ENCODE data around the gene ACAD11. TPM values are rescaled to one million over a fixed set of nuclear protein-coding genes. Genes with fewer than 3 reads are reported as not detected.

ACAD11 gene
- total RNA-seq, 1 experiment from 2014 or later: 20.3 TPM

GRCh38 chr3:132587401-132587800 is 72.2 kb downstream of the ACAD11 start:
- Mint-ChIP-seq H3K4me3 (no peak overlapping the region), H3K4me1 (no peaks in the 10 kb centered on the region), H3K9me3 (peaks cover 4% of the 10 kb centered on the region; the same call in 1 of the 2 replicates), H3K36me3 (peaks cover 5% of the 10 kb centered on the region; the same call in 1 of the 2 replicates), H3K27me3 (ENCODE audit: low read depth) (no peaks in the 10 kb centered on the region), H3K27ac (no peak overlapping the region)
- ChIA-PET POLR2A (no interaction called here), CTCF (interaction anchor here (1.2 kb wide), 1 partner anchor 51 kb away, joined by 3 read pairs; no protein-coding TSS in a partner anchor)
- DNase-seq (ENCODE audit: low spot score) (no peak), ATAC-seq (no peak)
- TF ChIP-seq FOXK1 (CRISPR knock-in tag; IDR thresholded peaks at IDR 0.05) (no peak), AR (CRISPR knock-in tag; IDR thresholded peaks at IDR 0.05) (no peak), ZBTB21 (CRISPR knock-in tag; IDR thresholded peaks at IDR 0.05; ENCODE audit: borderline replicate concordance) (no peak), NFATC4 (CRISPR knock-in tag; IDR thresholded peaks at IDR 0.05) (no peak), ESRRA (CRISPR knock-in tag; IDR thresholded peaks at IDR 0.05; ENCODE audit: borderline replicate concordance) (no peak), HMGXB4 (CRISPR knock-in tag; IDR thresholded peaks at IDR 0.05) (no peak), JUN (CRISPR knock-in tag; IDR thresholded peaks at IDR 0.05) (no peak), HMGA2 (CRISPR knock-in tag; IDR thresholded peaks at IDR 0.05) (no peak), CREM (CRISPR knock-in tag; IDR thresholded peaks at IDR 0.05) (no peak), PRRX2 (CRISPR knock-in tag; IDR thresholded peaks at IDR 0.05) (no peak), ZNF263 (CRISPR knock-in tag; IDR thresholded peaks at IDR 0.05; ENCODE audit: low read depth) (no peak), ZNF423 (CRISPR knock-in tag; IDR thresholded peaks at IDR 0.05) (no peak), E2F1 (CRISPR knock-in tag; IDR thresholded peaks at IDR 0.05) (no peak), ATF2 (CRISPR knock-in tag; IDR thresholded peaks at IDR 0.05; ENCODE audit: borderline replicate concordance, low read depth) (no peak), SP1 (CRISPR knock-in tag; conservative IDR thresholded peaks at IDR 0.05) (no peak), ATF6 (CRISPR knock-in tag; IDR thresholded peaks at IDR 0.05) (no peak)

- DNase-seq (ENCODE audit: low spot score) (no peak), ATAC-seq (no peak)
- ChIA-PET CTCF (no interaction called here), POLR2A (no interaction called here)
- Mint-ChIP-seq H3K4me3 (no peak overlapping the region), H3K27me3 (ENCODE audit: low read depth) (no peaks in the 10 kb centered on the region), H3K36me3 (peaks cover 19% of the 10 kb centered on the region), H3K4me1 (no peaks in the 10 kb centered on the region), H3K9me3 (peaks cover 11% of the 10 kb centered on the region), H3K27ac (no peak overlapping the region)
- TF ChIP-seq E2F4 (CRISPR knock-in tag; IDR thresholded peaks at IDR 0.05; ENCODE audit: borderline replicate concordance, low read depth) (no peak), MAX (CRISPR knock-in tag; IDR thresholded peaks at IDR 0.05) (no peak)
These were observed 85.8 kb downstream of the ACAD11 start for GRCh38 chr3:132573797-132574211.

Measured in WTC11 (cell line).